Activated naive CD4-positive, alpha-beta T cell (primary cell): ENCODE results near the gene DLG5.

ENCODE experiments used
- DNase-seq, 4 experiments: peaks; one replicate each; lab custom pipeline; 2025; lab: John Stamatoyannopoulos, UW

Gene DLG5

GRCh38 chr10:77889277-77889903, 37.2 kb downstream of the DLG5 start:
- DNase-seq, result no peak

- no peak for DNase-seq
Observed at GRCh38 chr10:77888356-77888703, 38.2 kb downstream of the DLG5 start.

- no peak for DNase-seq
Observed at GRCh38 chr10:77887631-77888355, 38.8 kb downstream of the DLG5 start.

- DNase-seq, result no peak
Observed at GRCh38 chr10:77886795-77887355, 39.7 kb downstream of the DLG5 start.

GRCh38 chr10:77884181-77884580, 42.4 kb downstream of the DLG5 start:
- DNase-seq, result no peak

- DNase-seq, result no peak
Observed at GRCh38 chr10:77881636-77882035, 44.9 kb downstream of the DLG5 start.

GRCh38 chr10:77881222-77881621, 45.3 kb downstream of the DLG5 start:
- DNase-seq, result no peak

GRCh38 chr10:77879710-77880109, 46.8 kb downstream of the DLG5 start:
- DNase-seq, result no peak

GRCh38 chr10:77879065-77879464, 47.5 kb downstream of the DLG5 start:
- no peak for DNase-seq

GRCh38 chr10:77877441-77878344, 48.9 kb downstream of the DLG5 start:
- DNase-seq, result no peak

GRCh38 chr10:77875730-77876129, 50.8 kb downstream of the DLG5 start:
- DNase-seq, result no peak

GRCh38 chr10:77874872-77875271, 51.7 kb downstream of the DLG5 start:
- no peak for DNase-seq

GRCh38 chr10:77873536-77874380, 52.8 kb downstream of the DLG5 start:
- peak in 1 of 4 experiments; percentile 5 for DNase-seq

GRCh38 chr10:77872947-77873535, 53.5 kb downstream of the DLG5 start:
- DNase-seq, result no peak

GRCh38 chr10:77872151-77872946, 54.2 kb downstream of the DLG5 start:
- no peak for DNase-seq

GRCh38 chr10:77869626-77870420, 56.7 kb downstream of the DLG5 start:
- no peak for DNase-seq

- DNase-seq, result no peak
Observed at GRCh38 chr10:77868523-77868922, 58.0 kb downstream of the DLG5 start.

- DNase-seq, result no peak
Observed at GRCh38 chr10:77867124-77867719, 59.3 kb downstream of the DLG5 start.

- DNase-seq, result no peak
Observed at GRCh38 chr10:77866598-77866997, 60.0 kb downstream of the DLG5 start.
